Keratinocyte (primary cell): ENCODE results near the gene SLC51A.

Experiments
- CTCF ChIP-seq, 3 experiments: IDR thresholded peaks in 1 of 3; conservative IDR thresholded peaks in 1 of 3; optimal IDR thresholded peaks in 1 of 3; 2 replicates in 2 of 3; 3 replicates in 1 of 3; pipeline versions ENCODE3 to v1.5.1; 2011; ENCODE audit warnings: low read length in 3 of 3, mild to moderate bottlenecking in 3 of 3, moderate library complexity in 2 of 3, control low read depth in 1 of 3, inconsistent platforms in 1 of 3; ENCODE audit not compliant: insufficient read depth in 2 of 3; ENCODE audit errors: extremely low read depth in 1 of 3
- EZH2 ChIP-seq: IDR thresholded peaks from one replicate; pipeline ENCODE4 v1.6.1; 2012; ENCODE audit warnings: inconsistent platforms, mild to moderate bottlenecking, low read length, moderate library complexity

GRCh38 chr3:196181127-196181546 is 35.2 kb upstream of the SLC51A start:
- TF ChIP-seq EZH2 (no peak), CTCF (optimal IDR thresholded peaks at IDR 0.05 in 1 of 3, IDR thresholded peaks at IDR 0.05 in 1 of 3, conservative IDR thresholded peaks at IDR 0.05 in 1 of 3; ENCODE audit: extremely low read depth in 1 of 3, insufficient read depth in 2 of 3, low read length in 3 of 3) (no peak)
